SJCRH30 (cell line): ENCODE data around the gene C17orf107. TPM values are rescaled to one million over a fixed set of nuclear protein-coding genes. Genes with fewer than 3 reads are reported as not detected.
"Not testable (repeated sequence)": the region's sequence is repeated elsewhere in the genome, so short reads cannot be mapped to it uniquely, and the experiment has no call there.

ENCODE experiments used
- DNase-seq, 2 experiments: peaks; one replicate each; pipeline ENCODE4 v3.0.0-alpha.2; 2015 to 2020
- H3K27ac ChIP-seq: fragments of 250-450 bp; sonication (Bioruptor Pico); 2 replicates; pipeline ENCODE4 v1.5.1; 2020; ENCODE audit warnings: mild to moderate bottlenecking, moderate library complexity
- H3K27me3 ChIP-seq: fragments of 250-450 bp; sonication (Bioruptor Pico); 2 replicates; pipeline ENCODE4 v1.5.1; 2020; ENCODE audit warnings: mild to moderate bottlenecking, moderate library complexity
- H3K36me3 ChIP-seq: fragments of 250-450 bp; sonication (Bioruptor Pico); 2 replicates; pipeline ENCODE4 v1.5.1; 2020; ENCODE audit warnings: mild to moderate bottlenecking, moderate library complexity
- H3K4me1 ChIP-seq: fragments of 250-450 bp; sonication (Bioruptor Pico); 2 replicates; pipeline ENCODE4 v1.5.1; 2020; ENCODE audit warnings: mild to moderate bottlenecking, moderate library complexity
- H3K4me3 ChIP-seq: fragments of 250-450 bp; sonication (Bioruptor Pico); 2 replicates; pipeline ENCODE4 v1.5.1; 2020; ENCODE audit warnings: mild to moderate bottlenecking, moderate library complexity
- H3K9me3 ChIP-seq: fragments of 250-450 bp; sonication (Bioruptor Pico); replicated peaks from 2 replicates; pipeline ENCODE4 v1.5.1; 2020; ENCODE audit warnings: mild to moderate bottlenecking, moderate library complexity
- total RNA-seq: library from RNA; depleted of rRNA; stranded (reverse); fragments of >200 nt; shearing (Covaris generic); gene quantifications from 2 replicates; pipeline ENCODE4 v1.2.3, GENCODE V29; 2014; rRNA removed

C17orf107 gene
- total RNA-seq: 0.16 and 0.20 TPM in 2 replicates

- peaks cover 6% of the 10 kb centered on the region for H3K4me1 ChIP-seq
- DNase-seq: no peak
- no peaks in the 10 kb centered on the region for H3K36me3 ChIP-seq
- no peaks in the 10 kb centered on the region for H3K9me3 ChIP-seq
- no peaks in the 10 kb centered on the region for H3K27me3 ChIP-seq
- no peak within 1 kb of the TSS for H3K27ac ChIP-seq
- H3K4me3 ChIP-seq: no peak within 1 kb of the TSS
Observed at GRCh38 chr17:4899341-4900230, at the start of gene C17orf107. C17orf107 (plus strand) TSS chr17:4899536; CDS start chr17:4899763, 227 bp downstream.

GRCh38 chr17:4850246-4850645 is 49.1 kb upstream of the C17orf107 start:
- Histone ChIP-seq H3K4me3 (no peak overlapping the region), H3K27me3 (no peaks in the 10 kb centered on the region), H3K4me1 (no peaks in the 10 kb centered on the region), H3K9me3 (no peaks in the 10 kb centered on the region), H3K36me3 (no peaks in the 10 kb centered on the region), H3K27ac (no peak overlapping the region)
- no peak for DNase-seq

GRCh38 chr17:4851084-4851483 is 48.3 kb upstream of the C17orf107 start:
- no peak for DNase-seq
- Histone ChIP-seq H3K27me3 (no peaks in the 10 kb centered on the region), H3K4me3 (no peak overlapping the region), H3K9me3 (no peaks in the 10 kb centered on the region), H3K4me1 (no peaks in the 10 kb centered on the region), H3K27ac (no peak overlapping the region), H3K36me3 (no peaks in the 10 kb centered on the region)

GRCh38 chr17:4852567-4853207 is 46.6 kb upstream of the C17orf107 start:
- Histone ChIP-seq H3K36me3 (no peaks in the 10 kb centered on the region), H3K4me1 (peaks cover under 1% of the 10 kb centered on the region), H3K27me3 (no peaks in the 10 kb centered on the region), H3K4me3 (no peak overlapping the region), H3K9me3 (no peaks in the 10 kb centered on the region), H3K27ac (no peak overlapping the region)
- peak in 1 of 2 experiments; percentile 30 for DNase-seq

DNA sequence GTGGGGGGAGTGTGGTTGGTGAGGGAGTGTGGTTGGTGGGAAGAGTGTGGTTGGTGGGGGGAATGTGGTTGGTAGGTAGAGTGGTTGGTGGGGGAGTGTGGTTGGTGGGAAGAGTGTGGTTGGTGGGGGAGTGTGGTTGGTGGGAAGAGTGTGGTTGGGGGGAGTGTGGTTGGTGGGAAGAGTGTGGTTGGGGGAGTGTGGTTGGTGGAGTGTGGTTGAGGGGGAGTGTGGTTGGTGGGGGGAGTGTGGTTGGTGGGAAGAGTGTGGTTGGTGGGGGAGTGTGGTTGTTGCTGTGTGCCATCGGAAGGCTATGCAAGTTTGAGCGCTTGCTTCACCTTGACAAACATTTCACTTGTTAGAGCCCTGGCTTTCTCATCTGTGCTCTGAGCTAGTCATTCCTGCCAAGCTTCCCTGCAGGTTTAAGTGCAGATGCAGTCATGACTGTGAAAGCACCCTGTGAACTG is 46.1 kb upstream of the C17orf107 start:
- Histone ChIP-seq H3K4me1 (peaks cover 5% of the 10 kb centered on the region), H3K9me3 (no peaks in the 10 kb centered on the region), H3K36me3 (no peaks in the 10 kb centered on the region), H3K27me3 (no peaks in the 10 kb centered on the region), H3K27ac (no peak overlapping the region), H3K4me3 (no peak overlapping the region)
- DNase-seq: no peak

DNA sequence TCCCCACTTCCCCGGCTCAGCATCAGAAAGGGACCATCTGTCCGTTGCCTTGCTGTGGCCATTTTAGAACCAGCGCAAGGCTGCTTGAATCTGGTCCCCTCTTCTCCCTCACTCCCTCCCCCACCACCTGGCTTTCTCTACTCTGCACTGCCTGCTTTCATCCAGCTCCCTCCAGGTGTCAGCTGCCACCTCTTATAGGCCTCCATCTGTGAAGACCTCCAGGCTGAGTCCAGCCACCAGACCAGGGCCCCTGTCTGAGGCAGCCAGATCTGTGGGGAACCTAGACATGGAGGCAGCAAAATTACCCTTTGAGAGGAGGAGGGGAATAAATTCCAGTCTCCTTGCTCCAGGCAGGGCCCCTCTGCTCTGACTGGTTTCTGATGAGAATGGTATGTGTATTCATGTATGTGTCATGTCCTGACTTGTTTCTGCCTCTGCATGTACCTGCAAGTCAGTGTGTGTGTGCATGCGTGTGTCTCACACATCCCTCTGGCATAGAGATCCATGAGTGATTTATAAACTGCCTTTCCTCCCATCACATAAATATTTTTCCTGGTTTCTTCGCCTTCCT is 45.1 kb upstream of the C17orf107 start:
- Histone ChIP-seq H3K27me3 (no peaks in the 10 kb centered on the region), H3K9me3 (no peaks in the 10 kb centered on the region), H3K36me3 (no peaks in the 10 kb centered on the region), H3K4me1 (peaks cover 5% of the 10 kb centered on the region), H3K27ac (no peak overlapping the region), H3K4me3 (no peak overlapping the region)
- DNase-seq: no peak

DNA sequence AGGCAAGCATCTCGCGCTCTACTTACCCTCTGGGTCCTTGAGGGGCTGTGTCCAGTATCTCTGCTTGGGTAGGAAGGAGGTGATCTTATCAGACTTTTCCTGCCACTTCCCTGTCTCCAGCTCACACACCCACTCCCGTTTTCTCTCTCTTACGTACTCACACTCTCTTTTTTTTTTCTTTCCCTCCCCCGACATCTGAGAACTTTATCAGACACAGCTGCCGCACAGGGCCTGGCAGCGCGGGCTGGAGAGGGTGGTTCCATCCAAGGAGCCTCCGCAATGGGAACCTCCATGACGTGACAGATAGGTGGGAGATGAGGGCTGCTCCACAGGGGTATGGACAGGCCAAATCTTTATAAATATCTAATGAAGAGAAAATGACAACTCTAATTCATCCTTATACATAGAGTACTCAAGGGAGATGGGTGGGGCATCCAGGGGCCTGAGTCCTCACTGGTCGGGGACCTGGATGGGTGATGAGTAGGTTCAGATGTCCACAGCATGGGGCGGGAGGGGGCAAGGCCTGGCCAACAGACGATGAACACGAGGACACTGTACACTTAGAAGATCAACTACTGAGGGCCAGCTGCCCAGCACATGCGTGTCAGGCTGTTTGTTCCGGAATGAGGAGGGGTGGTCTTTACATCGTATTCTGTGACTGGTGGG is 42.9 kb upstream of the C17orf107 start:
- Histone ChIP-seq H3K4me1 (peaks cover 5% of the 10 kb centered on the region), H3K36me3 (no peaks in the 10 kb centered on the region), H3K9me3 (no peaks in the 10 kb centered on the region), H3K27me3 (no peaks in the 10 kb centered on the region), H3K27ac (no peak overlapping the region), H3K4me3 (no peak overlapping the region)
- no peak for DNase-seq

- Histone ChIP-seq H3K36me3 (no peaks in the 10 kb centered on the region), H3K4me3 (no peak overlapping the region), H3K27ac (no peak overlapping the region), H3K9me3 (no peaks in the 10 kb centered on the region), H3K27me3 (no peaks in the 10 kb centered on the region), H3K4me1 (peaks cover 5% of the 10 kb centered on the region)
- DNase-seq: no peak
Observed at GRCh38 chr17:4856937-4857314, 42.4 kb upstream of the C17orf107 start.

DNA sequence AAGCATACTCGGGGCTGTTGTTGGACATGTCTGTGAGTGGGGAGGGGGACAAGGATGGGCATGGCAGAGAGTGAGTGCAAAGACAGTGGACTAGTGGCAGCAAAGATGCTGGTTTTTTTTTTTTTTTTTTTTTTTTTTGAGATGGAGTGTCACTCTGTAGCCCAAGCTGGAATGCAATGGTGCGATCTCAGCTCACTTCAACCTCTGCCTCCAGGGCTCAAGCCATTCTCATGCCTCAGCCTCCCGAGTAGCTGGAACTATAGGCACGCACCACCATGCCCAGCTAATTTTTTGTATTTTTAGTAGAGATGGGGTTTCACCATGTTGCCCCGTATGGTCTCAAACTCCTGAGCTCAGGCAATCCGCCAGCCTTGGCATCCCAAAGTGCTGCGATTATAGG is 42.0 kb upstream of the C17orf107 start:
- not testable (repeated sequence) for H3K27me3 ChIP-seq, H3K27ac ChIP-seq, H3K9me3 ChIP-seq, H3K36me3 ChIP-seq, H3K4me1 ChIP-seq, H3K4me3 ChIP-seq, DNase-seq

DNA sequence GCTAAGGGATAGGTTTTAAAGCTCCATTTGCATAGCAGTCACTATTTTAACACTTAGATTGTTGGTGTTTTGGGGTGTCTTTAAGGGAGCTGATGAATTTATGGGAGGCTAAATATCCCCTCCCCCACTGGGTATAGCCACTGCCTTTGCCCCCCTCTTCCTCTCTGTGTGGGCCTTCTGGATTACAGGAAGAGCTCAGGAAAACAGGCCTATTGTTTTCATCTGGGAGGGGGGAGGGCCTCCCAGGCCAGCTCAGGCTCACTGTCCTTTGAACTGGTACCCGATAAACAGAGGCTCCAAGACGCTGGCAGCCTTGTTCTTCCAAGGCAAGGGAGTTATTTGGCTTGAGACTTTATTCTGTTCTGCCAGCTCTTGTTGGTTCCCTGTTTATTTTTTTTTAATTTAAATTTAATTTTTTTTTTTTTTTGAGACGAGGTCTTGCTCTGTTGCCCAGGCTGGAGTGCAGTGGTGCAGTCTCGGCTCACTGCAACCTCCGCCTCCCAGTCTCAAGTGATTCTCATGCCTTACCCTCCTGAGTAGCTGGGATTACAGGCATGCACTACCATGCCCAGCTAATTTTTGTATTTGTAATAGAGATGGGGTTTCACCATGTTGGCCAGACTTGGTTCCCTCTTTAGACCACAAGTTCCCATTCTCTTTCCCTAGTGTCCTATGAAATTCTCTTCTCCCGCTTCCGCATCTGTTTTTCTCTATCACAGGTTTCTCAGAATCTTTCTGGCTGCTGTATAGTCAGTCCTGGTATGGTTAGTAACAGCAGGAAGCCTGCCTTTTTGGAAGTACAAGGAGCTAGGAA is 41.1 kb upstream of the C17orf107 start:
- H3K4me1 ChIP-seq: peaks cover 5% of the 10 kb centered on the region
- H3K27ac ChIP-seq: no peak overlapping the region
- no peaks in the 10 kb centered on the region for H3K27me3 ChIP-seq
- H3K36me3 ChIP-seq: no peaks in the 10 kb centered on the region
- DNase-seq: peak; percentile 17 to 56
- no peaks in the 10 kb centered on the region for H3K9me3 ChIP-seq
- H3K4me3 ChIP-seq: no peak overlapping the region

DNA sequence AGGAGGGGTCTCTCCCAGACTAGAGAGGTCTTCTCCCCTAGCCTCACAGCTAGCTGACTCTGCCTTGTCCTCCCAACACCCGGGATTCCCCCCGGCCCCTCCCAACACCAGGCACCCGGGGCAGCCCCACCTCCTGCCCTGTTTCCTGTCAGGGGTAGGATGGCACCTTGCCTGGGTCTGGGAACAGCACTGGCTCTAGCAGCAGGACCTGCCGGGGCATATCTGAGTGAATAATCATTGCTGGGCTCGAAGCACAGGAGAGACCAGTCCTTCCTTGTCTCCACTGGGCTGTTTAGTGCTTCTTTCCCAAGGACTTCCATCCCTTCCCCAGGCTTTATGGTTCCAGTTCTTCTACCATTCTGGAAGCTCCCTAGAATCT is 40.5 kb upstream of the C17orf107 start:
- Histone ChIP-seq H3K36me3 (no peaks in the 10 kb centered on the region), H3K4me3 (no peak overlapping the region), H3K27ac (no peak overlapping the region), H3K27me3 (no peaks in the 10 kb centered on the region), H3K9me3 (no peaks in the 10 kb centered on the region), H3K4me1 (peaks cover 5% of the 10 kb centered on the region)
- peak in 1 of 2 experiments; percentile 5 for DNase-seq

DNA sequence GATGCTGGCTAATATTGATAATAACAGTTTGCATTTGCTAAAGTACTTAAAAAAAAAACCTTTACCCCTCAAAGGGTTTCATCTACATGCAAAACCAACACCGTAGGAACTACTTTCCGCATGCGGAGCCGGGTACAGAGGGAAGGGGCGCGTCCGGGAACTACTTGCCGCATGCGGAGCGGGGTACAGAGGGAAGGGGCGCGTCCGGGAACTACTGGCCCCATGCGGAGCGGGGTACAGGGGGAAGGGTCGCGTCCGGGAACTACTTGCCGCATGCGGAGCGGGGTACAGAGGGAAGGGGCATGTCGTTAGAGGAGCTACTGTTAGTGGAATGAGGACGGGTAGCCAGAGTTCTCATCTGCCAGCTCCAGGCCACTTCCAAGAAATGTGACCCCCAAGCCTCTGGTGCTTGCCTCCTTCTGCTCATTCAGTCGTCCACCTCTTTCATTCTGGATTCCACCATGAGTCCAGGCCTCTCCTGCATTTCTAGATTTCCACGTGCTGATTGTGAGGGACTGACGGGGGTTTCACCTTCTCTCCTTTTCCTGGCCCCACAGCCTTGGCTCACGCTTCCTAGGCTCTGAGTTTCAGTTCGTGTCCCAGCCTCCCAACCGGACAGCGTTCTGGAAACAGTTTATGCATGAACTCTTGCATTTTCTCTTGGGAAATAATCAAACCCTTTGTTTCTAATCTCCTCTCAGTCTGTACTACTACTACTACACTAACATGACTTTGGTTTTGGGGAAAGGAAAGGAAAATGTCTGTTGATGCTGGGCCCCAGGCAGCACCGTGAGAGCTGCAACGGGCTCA is 39.3 kb upstream of the C17orf107 start:
- no peak for DNase-seq

DNA sequence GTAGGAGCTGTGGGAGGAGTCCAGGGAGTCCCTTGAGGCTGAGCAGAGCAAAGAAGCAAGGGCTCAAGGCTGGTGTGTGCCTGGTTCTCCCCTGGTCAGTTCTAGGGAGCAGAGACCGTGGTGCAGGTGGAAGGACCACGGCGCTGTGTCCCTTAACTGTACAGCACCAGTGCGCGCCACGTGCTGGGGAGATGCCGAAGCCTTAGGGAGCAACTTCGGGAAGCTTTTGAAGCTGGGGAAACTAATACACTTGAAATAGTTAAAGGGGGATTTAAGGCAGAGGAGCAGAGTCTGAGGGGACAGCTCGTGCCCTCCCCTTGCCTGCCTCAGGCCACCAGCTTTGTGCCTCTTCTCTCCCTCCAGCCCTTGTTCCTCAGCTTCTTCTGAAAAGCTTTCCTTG is 38.7 kb upstream of the C17orf107 start:
- no peak overlapping the region for H3K27ac ChIP-seq
- peaks cover 5% of the 10 kb centered on the region for H3K4me1 ChIP-seq
- no peaks in the 10 kb centered on the region for H3K27me3 ChIP-seq
- no peaks in the 10 kb centered on the region for H3K36me3 ChIP-seq
- DNase-seq: no peak
- no peaks in the 10 kb centered on the region for H3K9me3 ChIP-seq
- no peak overlapping the region for H3K4me3 ChIP-seq

More for the DNA sequence above, 39.3 kb upstream of the C17orf107 start:
- no peak overlapping the region for H3K4me3 ChIP-seq
- H3K9me3 ChIP-seq: no peaks in the 10 kb centered on the region
- no peak overlapping the region for H3K27ac ChIP-seq
- H3K27me3 ChIP-seq: no peaks in the 10 kb centered on the region
- H3K36me3 ChIP-seq: no peaks in the 10 kb centered on the region
- peaks cover 5% of the 10 kb centered on the region for H3K4me1 ChIP-seq
